ENCODE measurements around the gene SLC12A7.

The SLC12A7 gene

DNA sequence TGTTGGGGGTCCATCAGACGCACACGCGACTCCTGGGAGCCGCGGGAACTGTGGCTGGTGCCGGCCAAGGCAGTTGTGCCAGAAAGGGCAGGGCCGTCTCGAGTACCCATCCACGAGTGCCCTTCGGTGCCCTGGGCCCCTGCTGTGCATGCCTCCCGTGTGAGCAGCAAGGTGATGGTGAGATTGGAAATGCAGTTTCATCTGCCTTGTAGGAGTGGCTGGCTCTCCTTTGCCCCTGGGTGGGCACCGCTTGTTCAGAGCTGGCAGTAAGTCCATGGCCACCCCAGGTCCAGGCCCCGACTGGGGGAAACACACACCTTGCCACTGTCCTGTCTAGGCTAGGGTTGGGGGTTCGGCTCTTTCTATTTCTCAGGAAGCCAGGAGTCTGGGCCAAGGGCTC, 97.5 kb downstream of the SLC12A7 start:
- no peak for DNase-seq

DNA sequence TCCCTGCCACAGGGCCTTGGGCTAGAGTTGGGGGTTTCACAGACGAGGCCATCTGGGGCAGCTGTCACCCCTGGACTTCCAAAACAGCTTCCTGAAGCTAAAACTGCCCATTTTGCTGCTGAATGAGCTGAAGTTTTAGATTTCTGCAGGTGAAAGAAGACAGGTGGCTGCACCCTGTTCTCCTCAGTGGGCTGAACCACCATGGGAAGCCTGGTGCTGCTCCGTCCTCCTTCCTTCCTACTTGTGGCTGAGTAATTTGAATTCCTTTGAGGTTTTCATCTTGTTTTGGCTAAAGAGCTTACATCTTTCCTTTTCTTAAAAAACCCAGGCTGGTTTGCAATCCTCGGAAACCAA, 97.9 kb downstream of the SLC12A7 start:
- no peak for DNase-seq

DNA sequence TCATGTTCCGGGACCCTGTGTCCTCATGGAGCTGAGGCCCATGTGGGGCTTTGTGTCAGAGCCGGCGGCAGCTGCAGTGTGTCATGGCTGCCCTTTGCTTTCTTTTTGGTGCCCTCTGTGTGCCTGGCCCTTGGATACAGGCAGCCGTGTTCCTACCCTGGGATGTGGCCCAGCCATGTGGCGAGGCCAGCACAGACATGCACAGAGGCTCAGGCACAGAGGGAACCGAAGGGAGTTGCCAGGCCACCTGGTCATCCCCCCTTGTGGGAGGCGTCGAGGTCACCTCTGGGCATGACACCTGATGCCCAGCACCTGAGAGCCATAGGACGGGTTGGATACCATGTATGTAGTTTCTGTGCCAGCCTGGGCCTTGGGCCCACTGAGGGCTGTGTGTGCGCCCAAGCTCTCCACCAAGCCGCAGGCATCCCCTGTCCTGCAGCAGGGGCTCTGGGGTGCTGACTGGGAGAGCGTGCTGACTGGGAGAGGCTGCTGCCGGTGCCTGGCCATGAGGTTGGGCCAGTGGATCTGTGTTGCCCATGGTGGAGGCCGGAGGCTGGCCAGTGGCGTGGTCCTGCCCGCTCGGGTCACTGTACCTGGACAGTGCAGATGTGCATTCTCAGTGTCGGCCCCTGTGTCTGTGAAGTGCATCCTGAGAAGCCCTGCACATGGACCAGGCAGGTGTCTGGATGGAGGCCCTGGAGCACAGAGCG, 98.5 kb downstream of the SLC12A7 start:
- no peak for DNase-seq

DNA sequence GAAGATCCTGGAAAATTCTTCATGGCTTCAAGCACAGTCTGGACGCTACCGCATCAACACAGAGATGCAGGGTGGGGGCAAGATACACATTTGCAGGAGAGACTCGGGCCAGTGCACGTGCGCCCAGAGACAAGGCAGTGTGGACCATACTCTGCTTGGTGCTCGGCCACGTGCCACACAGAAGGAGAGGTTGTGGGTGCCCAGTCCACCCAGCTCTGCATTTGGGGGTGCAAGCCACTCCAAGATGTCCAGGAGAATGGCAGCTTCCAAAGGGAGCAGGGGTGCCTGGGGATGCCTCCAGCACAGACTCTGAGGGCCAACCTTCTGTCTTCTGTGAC, 99.0 kb downstream of the SLC12A7 start:
- no peak for DNase-seq

DNA sequence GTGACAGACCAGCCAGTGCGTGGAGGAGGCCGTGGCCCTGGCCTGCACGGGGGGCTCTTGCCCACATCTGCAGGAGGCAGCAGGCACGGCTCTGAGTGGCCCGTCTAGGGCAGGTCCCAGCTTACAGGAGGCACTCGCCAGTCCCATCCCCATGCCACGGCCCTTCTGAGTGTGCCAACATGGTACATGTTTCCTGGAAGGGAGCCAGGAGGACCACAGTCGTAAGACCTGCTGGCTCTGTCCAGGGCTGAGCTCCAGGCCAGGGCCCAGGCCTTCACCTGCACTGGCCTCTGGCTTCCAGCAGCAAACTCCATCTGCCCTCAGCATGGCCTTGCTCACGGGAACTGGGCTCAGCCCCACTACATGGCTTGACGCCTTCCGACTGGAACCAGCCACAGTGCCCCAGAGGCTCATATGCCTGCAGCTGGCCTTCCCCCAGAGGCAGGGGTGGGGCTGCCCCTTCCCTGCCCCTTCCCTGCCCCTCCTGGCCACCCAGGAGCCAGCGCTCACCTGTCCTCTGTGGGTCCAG, 99.5 kb downstream of the SLC12A7 start:
- DNase-seq: no peak

DNA sequence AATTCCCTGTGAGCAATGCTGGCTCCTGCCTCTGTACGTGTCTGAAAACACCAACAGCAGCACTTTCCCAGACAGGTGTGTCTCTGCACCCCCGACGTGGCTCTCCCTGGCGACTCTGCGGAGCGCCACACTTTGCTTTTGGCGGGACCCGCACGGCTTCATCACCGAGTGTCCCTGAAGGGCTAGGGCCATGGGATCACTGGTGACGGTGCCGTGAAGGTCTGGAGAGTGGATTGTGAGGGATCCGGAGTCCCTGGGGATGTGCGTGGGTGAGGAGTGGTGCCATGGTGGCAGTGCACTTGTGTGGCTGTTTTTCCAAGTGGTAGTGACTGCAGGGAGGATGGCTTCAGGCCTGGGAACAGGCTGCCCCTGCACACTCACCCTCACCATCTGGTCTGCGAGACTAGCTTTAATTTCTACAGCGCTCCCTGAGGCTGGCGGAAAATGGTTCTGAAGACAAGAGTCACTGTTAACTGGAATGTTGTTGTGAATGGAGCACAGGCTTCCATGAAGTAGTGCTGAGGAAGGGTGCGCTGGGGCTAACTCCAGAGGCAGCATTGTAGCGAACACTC, 100.0 kb downstream of the SLC12A7 start:
- DNase-seq: no peak

DNA sequence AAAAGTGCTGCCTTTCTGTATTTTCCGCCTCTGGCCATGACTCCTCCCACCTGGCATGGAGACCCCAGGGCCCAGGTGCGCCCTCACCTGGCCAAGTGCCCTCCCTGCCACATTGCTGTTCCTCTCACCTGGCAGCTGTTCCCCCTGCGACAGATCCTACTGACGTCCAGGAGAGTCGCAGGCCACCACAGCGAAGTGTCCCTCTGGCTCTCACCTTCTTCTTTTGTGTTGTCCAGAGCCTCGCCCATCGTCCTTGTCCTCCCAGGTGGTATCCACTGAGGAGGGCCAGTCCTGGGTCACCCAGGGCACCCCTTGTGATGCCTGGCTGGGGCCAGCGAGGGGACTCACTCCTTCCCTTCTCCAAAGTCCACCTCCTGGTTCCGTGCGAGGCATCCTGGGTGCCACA, 100.6 kb downstream of the SLC12A7 start:
- no peak for DNase-seq

DNA sequence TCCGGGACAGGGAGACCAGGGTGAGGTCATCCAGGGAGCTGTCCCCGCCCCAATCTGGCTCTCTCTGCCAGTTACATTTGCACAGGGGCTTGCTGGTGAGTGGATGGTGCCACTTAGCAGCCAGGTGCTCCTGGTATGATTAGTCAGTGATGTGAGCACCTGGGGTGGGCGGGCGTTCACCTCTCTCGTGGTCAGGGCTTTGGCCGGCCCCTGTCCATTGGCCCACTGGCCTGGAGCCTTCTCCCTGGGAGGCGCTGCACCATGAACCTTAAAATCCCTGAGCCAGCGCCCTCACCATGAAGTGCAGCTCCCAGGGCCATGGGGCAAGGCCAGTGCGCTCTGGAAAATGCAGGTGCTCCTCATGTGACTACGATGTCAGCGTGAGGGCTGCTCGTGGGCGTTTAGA, 101.2 kb downstream of the SLC12A7 start:
- DNase-seq: no peak

DNA sequence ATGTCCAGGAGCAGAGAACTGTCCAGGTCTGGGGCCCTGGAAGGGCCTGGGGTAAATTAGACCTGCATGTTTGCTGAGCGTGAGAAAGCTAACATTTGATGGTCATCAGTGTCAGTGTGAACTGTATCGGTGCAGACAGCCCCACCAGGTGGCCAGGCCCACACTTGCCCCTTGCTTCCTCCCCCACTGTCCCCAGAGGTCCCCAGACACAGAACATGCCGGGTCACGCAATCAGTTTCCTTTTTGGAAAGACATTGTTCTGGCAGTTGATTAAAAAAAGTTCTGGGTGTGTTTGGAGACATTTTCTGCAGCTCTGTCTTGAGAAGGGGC, 101.7 kb downstream of the SLC12A7 start:
- DNase-seq: no peak

DNA sequence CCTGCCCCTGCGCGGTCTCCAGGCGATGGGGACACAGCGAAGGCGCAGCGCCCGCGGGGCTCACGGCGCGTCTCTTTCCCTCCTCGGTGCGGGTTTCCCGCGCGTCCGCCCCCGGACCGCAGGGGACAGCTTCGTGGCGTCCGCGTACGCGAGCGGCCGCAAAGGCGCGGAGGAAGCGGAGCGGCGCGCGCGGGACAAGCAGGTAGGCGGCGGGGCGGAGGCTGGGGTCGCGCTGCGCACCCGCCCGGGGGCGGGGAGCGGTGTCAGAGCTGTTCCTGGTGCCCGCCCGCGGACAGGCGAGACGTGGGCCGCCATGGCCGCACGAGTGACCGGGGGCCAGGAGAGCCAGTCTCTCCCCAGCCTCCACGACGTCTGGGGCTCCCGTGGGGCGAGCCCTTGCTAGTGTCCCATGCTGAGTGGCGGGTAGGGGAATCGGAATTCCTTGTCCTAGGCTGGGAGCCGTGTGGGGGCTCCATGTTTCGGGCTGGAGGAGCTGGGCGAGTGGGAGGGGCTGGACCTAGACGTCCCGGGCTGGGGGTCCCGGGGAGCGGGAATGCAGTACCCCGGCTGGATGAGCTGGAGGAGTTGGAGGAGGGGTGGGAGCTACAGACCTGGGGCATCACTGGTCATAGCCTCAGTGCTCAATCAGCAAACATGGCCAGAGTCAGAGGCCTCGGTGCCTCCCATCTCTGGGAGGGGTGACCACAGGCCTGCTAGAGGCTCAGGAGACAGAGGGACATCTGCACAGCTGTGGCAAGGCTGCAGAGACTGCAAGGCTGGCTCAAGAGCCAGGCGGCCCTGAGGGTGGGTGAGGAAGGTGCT, 102.3 kb downstream of the SLC12A7 start:
- DNase-seq: no peak

DNA sequence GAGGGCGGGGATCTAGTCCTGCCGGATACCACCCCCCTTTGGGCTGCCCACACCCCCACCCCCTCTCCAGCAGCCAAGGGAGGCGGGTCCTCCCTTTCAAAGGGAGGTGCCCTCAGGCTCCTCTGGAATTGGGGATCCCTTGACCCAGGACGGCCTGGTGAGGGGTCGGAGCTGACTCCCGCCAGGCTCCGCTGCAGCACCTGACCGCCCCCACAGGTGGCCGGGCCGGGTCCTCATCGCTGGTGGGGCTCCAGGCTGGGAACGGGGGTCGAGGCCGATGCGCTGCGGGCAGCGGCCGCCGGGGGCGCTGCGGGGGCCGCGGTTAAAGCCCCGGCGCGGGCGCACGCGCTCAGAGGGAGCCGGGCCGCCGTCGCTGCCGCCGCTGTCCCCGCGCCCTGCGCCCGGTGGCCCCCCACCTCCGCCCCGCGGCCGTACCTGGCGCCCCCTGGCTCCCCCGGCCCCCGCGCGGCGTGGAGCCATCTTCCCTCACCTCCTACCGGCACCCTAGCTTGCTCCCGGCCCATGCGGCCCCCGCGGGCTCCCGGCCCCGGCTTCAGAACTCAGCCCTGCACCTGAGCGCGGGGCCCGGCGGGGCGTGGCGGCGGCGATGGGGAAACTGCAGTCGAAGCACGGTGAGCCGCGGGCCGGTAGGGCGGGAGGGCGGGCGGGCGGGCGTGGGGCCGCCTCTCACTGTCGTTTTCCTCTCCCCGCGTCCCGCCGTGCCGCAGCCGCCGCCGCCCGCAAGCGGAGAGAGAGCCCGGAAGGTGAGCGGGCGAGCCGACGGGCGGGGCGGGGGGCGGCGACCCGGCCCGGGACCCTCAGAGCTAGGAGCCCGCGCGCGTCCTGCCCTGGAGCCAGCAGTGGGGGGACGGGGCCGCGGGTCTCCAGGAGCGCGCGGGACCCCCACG, 103.2 kb downstream of the SLC12A7 start, which contains the start of gene NKD2:
Gene NKD2, plus strand, starts transcription at position 352 of the 908 bp plus-strand sequence. Its CDS starts 256 bp downstream, at position 608.
- no peak for DNase-seq

DNA sequence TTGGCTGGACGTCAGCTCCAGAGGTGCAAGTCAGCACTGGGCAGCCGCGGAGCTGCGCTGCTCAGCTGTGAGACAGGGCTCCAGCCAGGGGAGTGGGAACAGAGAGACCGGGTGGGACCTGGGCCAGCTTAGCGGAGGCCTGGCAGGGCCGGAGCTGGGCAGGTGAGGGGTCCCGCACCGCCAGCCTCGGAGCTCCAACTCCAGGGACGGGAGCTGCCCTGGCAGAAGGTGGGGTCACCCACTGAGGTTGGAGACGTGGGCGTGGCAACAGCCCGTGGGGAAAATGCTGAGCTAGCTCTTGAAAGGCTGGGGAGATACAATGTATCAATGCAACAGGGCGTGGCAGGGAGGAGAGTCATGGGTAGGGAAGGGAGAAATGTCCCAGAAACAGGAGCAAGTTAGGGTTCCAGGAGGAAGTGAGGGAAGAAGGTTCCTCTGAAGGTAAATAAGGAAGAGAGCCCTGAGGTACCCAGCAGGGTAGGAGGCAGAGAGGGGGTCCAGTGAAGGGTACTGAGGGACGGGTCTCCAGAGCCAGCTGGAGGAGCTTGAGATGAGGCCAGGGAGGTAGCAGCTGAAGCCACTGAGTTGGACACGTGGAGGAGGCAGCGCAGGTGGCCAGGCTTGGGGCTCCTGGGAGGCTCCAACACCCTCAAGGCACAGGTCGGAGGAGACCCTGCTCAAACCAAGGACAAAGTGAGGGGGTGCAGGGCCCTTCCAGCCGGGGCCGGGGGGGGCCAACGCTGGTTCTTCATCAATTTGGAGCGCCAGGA, 104.0 kb downstream of the SLC12A7 start:
- no peak for DNase-seq

DNA sequence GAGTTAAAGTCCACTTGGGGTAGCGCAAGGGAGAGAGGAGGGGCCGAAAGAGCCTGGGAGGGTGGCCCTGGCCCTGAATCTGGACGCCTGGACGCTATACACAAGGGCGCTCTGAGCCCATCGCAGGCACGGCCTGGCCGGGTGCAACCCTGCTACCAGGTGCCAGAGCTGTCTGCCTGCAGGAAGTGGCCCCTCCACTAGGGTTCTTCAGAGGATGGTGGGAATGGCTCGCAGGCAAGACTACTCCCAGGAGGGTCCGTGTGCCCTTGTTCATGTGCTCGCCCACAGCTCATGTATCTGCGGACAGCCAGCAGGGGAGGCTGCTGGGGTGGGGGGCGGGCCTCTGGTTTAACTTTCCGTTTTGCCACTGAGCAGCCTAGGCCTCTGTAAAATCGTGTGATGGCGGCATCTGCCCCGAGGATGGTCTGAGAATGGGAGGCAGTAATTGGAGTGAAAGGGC, 104.6 kb downstream of the SLC12A7 start:
- no peak for DNase-seq

DNA sequence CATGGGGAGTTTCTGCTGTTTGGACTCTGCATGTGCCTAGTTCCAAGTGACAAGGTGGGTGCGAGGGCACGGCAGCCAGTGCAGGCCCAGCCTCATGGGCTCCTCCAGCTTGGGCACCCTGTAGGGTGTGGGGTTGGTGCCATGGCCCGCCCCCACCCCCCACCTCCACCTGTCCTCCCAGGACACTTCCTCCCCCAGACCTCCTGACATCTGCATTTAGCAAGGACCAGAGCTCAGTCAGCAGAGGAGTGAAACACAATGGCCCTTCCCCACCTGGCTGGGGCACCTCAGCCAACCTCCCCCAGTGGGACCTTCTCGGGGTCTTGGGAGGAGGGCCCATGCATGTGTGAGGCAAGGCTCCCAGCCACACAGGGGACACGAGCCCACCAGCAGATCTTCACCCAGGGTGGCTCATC, 105.2 kb downstream of the SLC12A7 start:
- DNase-seq: no peak

DNA sequence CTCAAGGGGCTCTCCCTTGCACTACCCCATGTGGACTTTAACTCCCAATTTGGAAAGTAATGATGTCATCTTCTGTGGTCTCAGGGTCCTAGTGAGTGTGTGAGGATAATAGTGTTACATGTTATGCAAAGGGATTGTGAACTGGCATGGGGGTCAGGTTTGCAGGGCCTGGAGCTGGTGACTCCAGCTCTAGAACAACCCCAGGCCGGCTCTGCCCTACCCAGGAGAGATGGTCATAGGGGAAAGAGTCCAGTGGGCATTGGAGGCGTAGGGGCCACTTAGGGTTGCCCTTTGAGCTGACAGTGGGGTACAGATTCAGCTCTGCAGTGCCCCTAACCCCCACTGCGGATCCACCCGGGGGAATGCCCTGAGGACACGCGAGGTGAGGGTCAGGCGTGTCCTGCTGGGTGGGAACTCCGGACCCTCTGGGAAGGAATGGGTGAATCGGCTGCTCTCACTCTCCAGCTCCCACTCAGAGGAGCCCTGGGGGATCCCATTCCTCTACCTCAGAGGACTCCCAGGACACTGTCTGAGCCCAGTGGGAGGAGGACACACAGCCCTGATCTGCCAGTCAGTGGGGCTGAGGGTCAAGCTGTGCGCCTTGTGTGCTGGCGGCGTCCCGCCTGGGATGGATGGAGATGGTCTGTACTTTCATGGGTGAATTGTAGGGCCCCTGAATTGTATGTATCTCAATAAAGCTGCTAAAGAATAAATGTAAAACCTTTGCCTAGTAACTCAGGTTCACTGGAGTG, 105.8 kb downstream of the SLC12A7 start:
- DNase-seq: no peak

DNA sequence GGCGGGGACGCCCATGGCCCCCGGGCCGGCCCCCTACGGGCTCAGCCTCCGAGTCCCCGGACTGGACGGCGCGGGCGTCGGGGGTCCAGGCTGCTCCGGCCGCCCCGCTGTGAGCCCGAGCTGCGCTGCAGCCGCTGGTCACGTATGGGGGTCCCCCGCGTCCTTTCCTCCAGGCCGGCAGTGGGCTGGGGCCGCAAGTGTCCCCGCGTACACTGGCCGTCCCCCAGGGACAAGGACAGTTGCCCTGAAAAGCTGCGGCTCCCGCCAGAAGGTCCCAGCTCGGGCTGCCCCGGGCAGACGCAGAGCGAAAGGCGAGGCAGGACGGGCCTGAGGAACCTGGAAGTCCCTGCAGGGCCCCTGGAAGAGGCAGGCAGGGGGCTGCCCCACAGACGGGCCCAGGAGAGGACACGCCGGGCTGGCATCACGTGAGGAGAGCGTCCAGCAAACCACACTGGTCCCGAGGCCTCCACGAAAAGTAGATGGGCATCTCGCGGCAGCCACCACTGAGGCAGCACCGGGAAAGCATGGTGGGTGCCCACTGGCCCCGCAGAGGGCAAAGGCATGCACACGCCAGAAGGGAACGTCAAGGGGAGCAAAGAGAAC, 106.5 kb downstream of the SLC12A7 start:
- DNase-seq: no peak

DNA sequence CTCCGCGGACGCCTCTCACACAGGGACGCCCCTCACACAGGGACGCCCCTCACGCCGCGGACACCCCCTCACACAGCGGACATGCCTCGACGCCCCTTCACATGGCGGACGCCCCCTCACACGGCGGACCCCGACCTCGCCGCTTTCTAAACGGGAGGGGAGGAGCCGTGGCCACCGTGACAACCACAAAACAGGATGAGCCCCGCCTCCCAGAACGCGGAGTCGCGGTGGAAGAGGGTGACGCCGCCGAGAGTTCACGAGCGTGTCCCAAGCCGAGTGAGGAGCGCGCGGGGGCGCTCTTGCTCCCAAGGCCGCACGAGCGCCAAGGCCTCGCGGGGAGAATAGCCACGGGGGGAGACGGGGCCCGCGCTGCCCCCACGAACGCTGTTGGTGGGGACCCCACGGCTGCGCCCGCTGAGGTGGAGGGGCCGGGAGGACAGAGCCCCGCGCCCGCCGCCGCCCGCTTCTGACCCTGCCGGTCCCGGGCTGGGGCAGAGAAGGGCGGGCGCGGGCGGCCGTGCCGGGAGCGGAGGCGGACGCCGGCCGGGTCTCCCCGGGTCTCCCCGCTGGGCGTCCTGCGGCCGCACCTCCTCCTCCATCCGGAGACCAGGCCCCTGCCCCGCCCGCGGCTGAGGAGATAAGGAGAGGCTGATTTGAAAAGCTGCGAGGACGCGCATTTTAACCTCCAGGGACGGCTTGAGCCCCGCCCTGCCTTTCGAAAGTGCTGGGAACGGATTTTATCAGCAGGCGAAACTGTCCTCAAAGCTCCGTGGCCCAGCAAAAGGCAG, 107.2 kb downstream of the SLC12A7 start:
- no peak for DNase-seq

DNA sequence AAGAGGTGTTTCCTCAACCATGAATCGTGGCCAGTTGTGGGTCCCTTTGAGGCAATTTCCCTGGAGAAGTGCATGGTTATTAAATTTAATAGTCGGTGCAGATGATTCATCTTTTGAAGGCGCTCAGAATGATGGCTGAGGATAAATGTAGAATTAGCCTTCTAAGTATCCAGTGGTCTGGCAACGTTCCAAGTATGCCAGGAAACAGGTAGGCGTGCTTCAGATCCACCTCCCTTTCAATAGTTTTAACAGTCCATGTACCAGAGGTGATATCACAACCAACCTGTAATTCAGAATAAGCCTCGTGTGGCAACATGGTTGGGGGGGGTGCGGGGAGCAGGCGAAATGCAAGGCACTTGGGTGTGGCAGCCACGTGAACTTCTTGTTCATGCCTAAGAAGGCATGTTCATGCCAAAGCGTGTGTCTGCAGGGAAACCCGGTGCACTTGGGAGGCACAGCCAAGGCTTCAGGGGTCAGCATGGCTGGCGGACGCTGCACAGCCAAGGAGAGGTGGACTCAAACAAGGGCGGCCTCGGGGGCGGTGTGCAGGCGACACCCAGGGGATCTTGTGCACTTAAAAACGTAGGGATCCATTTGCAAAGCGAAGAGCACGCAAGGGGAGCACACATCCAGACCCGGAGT, 108.4 kb downstream of the SLC12A7 start:
- DNase-seq: no peak

DNA sequence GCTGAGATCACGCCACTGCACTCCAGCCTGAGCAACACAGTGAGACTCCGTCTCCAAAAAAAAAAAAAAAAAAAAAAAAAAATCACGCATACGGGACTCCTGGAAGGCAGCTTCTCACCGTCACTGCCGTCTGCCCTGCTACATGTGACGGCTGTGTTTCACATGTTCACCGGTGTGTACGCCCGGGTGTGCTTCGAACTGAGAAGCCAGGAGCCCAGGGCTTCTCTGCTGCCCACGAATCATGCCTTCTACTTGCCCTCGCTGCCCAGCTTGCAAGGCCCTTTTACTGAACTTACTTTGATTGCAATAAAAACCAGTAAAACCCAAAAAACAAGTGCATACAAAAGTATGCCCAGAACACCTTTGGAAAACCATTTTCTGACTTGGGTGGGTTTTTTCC, 109.0 kb downstream of the SLC12A7 start:
- DNase-seq: no peak

DNA sequence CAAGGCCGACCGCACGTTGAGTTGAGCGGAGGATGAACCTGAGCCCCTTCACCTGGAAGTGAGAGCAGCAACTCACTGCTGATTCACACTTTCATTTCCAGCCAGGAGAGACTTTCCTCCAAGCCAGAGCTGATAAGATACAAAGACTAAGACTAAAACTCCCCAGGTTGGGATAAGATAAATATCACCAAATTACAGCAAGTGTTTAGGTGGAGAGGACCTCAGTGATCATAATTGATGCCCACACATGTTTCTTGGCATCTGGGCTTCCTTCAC, 109.7 kb downstream of the SLC12A7 start:
- DNase-seq: no peak
